HepG2 (cell line): ENCODE results near the gene ATRX. TPM values are rescaled to one million over a fixed set of nuclear protein-coding genes. Genes with fewer than 3 reads are reported as not detected.

Experiments used
- CBX5 ChIP-seq: sonication (generic); formaldehyde crosslinking; IDR thresholded peaks from 2 replicates; pipeline ENCODE4 v1.4.0; 2020; ENCODE audit warnings: missing genetic modification reagents, borderline replicate concordance
- FOXA3 ChIP-seq: IDR thresholded peaks from 2 replicates; pipeline ENCODE4 v1.6.1; 2016; ENCODE audit warnings: missing genetic modification reagents, missing compliant biosample characterization
- HMGXB3 ChIP-seq: sonication (generic); formaldehyde crosslinking; IDR thresholded peaks from 2 replicates; pipeline ENCODE4 v1.4.0; 2020; ENCODE audit warnings: missing genetic modification reagents, borderline replicate concordance
- HNF1A ChIP-seq, 2 experiments: sonication (generic) in 1 of 2; formaldehyde crosslinking in 1 of 2; IDR thresholded peaks; 2 replicates each; pipeline versions ENCODE4 v1.4.0 to v1.6.1; 2016 to 2020; ENCODE audit warnings: borderline replicate concordance in 1 of 2, low read depth in 1 of 2, mild to moderate bottlenecking in 1 of 2, missing genetic modification reagents in 1 of 2
- IKZF5 ChIP-seq: IDR thresholded peaks from 2 replicates; pipeline ENCODE4 v1.6.1; 2018; ENCODE audit warnings: missing genetic modification reagents, mild to moderate bottlenecking, missing compliant biosample characterization
- MTF2 ChIP-seq: sonication (generic); formaldehyde crosslinking; IDR thresholded peaks from 2 replicates; pipeline ENCODE4 v1.5.0; 2020; ENCODE audit warnings: missing genetic modification reagents, borderline replicate concordance
- NBN ChIP-seq: fragments of 450-650 bp; conservative IDR thresholded peaks from 2 replicates; pipeline ENCODE4 v1.6.1; 2017
- SP2 ChIP-seq: sonication (generic); formaldehyde crosslinking; IDR thresholded peaks from 2 replicates; pipeline ENCODE4 v1.5.1; 2020; ENCODE audit warnings: mild to moderate bottlenecking, missing genetic modification reagents
- ZNF142 ChIP-seq: sonication (generic); formaldehyde crosslinking; IDR thresholded peaks from 2 replicates; pipeline ENCODE4 v1.4.0; 2020; ENCODE audit warnings: missing genetic modification reagents
- ZNF232 ChIP-seq: sonication (generic); formaldehyde crosslinking; IDR thresholded peaks from 2 replicates; pipeline ENCODE4 v1.4.0; 2020; ENCODE audit warnings: missing genetic modification reagents, borderline replicate concordance
- ZNF850 ChIP-seq: sonication (generic); formaldehyde crosslinking; conservative IDR thresholded peaks from 2 replicates; pipeline ENCODE4 v1.9.0; 2021; ENCODE audit warnings: mild to moderate bottlenecking, missing genetic modification reagents
- polyA plus RNA-seq, 8 experiments: library from polyadenylated mRNA; depleted of rRNA in 3 of 8; stranded (reverse) in 7 of 8; unstranded in 1 of 8; fragments of >200 nt; fragmentation: Illumina TruSeq in 4 of 8; extraction: Trizol in 4 of 8; gene quantifications; 2 replicates each; pipeline versions ENCODE4 v1.2.1 to v1.2.3, GENCODE V29; 2011 to 2016; ENCODE audit warnings: low read depth in 4 of 8, missing spikeins in 1 of 8, mixed read lengths in 1 of 8; ENCODE audit not compliant: insufficient read depth in 1 of 8
- total RNA-seq, 5 experiments: library from RNA; depleted of rRNA; stranded (reverse); fragments of >200 nt; fragmentation: Illumina TruSeq; extraction: Trizol; gene quantifications; 2 replicates each; pipeline ENCODE4 v1.2.3, GENCODE V29; 2016; ENCODE audit warnings: low read depth in 1 of 5

ATRX gene
- total and polyA plus RNA-seq, 2 of the 13 experiments (the other 11 are each of a cell fraction or from before 2014, with no cell fraction given): 26.1 to 44.5 TPM

- TF ChIP-seq HMGXB3 (peak; percentile 70), NBN (no peak), IKZF5 (CRISPR knock-in tag) (no peak), CBX5 (CRISPR knock-in tag) (no peak), ZNF142 (CRISPR knock-in tag) (no peak), ZNF850 (CRISPR knock-in tag) (no peak), ZNF232 (CRISPR knock-in tag) (no peak), FOXA3 (CRISPR knock-in tag) (0 out of 2 replicates have a peak, but pooled peaks have one; percentile 18), MTF2 (CRISPR knock-in tag) (no peak), SP2 (CRISPR knock-in tag) (no peak), HNF1A (IDR thresholded peaks at IDR 0.05; ENCODE audit: low read depth) (no peak), HNF1A (CRISPR knock-in tag; IDR thresholded peaks at IDR 0.05; ENCODE audit: borderline replicate concordance) (no peak)
Measured at GRCh38 chrX:77788050-77788449, 2.0 kb upstream of the ATRX start (continued).
